ENCODE measurements around the gene ZNF800.

DNA sequence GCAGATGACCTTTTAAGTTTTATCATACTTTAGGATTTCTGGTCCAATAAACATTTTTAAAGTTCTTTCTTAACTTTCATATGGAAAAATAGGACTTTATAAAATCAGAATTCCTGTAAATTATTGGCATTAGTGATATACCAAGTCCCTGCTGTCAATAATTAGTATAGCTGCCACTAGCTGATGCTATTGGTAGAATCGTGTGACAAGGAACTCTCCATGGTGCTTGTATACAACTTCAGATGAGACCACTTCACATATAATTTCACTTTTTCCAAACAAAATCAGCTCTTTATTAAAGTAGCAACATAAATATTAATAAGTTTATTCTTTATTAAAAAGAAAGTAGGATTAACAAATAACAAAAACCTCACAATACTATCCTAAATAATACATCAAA lies 49.9 kb downstream of the ZNF800 start:
- TF ChIP-seq CTCF (IDR thresholded peaks at IDR 0.05; ENCODE audit: poor library complexity) (no peak), EZH2phosphoT487 (IDR thresholded peaks at IDR 0.05; ENCODE audit: low read depth, severe bottlenecking, unreplicated experiment) (no peak), EZH2 (IDR thresholded peaks at IDR 0.05; ENCODE audit: borderline replicate concordance) (no peak)
